NB4 (cell line): ENCODE results near the gene ESR1.

ENCODE experiments used
- MAX ChIP-seq: IDR thresholded peaks from 2 replicates; pipeline ENCODE4 v1.6.1; 2011; ENCODE audit warnings: low read depth, low read length
- POLR2A ChIP-seq: IDR thresholded peaks from 2 replicates; pipeline ENCODE4 v1.6.1; 2011; ENCODE audit warnings: mild to moderate bottlenecking; ENCODE audit not compliant: insufficient read length; ENCODE audit errors: extremely low read depth
- TF ChIP-seq, protein P1 (sequence below): IDR thresholded peaks from one replicate; pipeline ENCODE4 v1.5.1; 2012; ENCODE audit warnings: low read depth, low read length

DNA sequence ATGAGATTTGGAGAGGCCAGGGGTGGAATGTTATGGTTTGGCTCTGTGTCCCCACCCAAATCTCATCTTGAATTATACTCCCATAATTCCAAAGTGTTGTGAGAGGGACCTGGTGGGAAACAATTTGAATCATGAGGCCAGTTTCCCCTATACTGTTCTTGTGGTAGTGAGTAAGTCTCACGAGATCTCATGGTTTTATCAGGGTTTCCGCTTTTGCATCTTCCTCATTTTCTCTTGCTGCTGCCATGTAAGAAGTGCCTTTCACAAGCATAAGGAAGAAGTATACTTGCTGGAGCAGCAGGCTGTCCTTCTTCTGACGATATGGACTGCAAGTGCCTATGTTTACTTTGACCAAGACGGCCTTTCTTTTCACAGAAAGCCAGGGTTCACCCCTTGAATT is 270.5 kb downstream of the ESR1 start:
- TF ChIP-seq, protein P1, sequence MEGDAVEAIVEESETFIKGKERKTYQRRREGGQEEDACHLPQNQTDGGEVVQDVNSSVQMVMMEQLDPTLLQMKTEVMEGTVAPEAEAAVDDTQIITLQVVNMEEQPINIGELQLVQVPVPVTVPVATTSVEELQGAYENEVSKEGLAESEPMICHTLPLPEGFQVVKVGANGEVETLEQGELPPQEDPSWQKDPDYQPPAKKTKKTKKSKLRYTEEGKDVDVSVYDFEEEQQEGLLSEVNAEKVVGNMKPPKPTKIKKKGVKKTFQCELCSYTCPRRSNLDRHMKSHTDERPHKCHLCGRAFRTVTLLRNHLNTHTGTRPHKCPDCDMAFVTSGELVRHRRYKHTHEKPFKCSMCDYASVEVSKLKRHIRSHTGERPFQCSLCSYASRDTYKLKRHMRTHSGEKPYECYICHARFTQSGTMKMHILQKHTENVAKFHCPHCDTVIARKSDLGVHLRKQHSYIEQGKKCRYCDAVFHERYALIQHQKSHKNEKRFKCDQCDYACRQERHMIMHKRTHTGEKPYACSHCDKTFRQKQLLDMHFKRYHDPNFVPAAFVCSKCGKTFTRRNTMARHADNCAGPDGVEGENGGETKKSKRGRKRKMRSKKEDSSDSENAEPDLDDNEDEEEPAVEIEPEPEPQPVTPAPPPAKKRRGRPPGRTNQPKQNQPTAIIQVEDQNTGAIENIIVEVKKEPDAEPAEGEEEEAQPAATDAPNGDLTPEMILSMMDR, result no peak
- no peak for TF ChIP-seq POLR2A
- TF ChIP-seq MAX, result no peak
